Measurements from ENCODE around the gene SATB1.
"Not testable (repeated sequence)": the region's sequence is repeated elsewhere in the genome, so short reads cannot be mapped to it uniquely, and the experiment has no call there.

The SATB1 gene

GRCh38 chr3:18355832-18356231 lies 69.3 kb downstream of the SATB1 start:
- DNase-seq (ENCODE audit: low read depth in 1 of 2, low spot score in 1 of 2): no peak

- no peak for DNase-seq (ENCODE audit: low read depth in 1 of 2, low spot score in 1 of 2)
These were observed 70.4 kb downstream of the SATB1 start for GRCh38 chr3:18354701-18355100.

GRCh38 chr3:18351823-18352744 lies 73.1 kb downstream of the SATB1 start:
- DNase-seq (ENCODE audit: low read depth in 1 of 2, low spot score in 1 of 2): no peak

- no peak for DNase-seq (ENCODE audit: low read depth in 1 of 2, low spot score in 1 of 2)
These were observed 74.0 kb downstream of the SATB1 start for GRCh38 chr3:18351069-18351628.

- no peak for DNase-seq (ENCODE audit: low read depth in 1 of 2, low spot score in 1 of 2)
These were observed 75.8 kb downstream of the SATB1 start for GRCh38 chr3:18349197-18349798.

GRCh38 chr3:18346097-18346496 lies 79.0 kb downstream of the SATB1 start:
- DNase-seq (ENCODE audit: low read depth in 1 of 2, low spot score in 1 of 2): no peak

GRCh38 chr3:18345015-18345367 lies 80.1 kb downstream of the SATB1 start:
- no peak for DNase-seq (ENCODE audit: low read depth in 1 of 2, low spot score in 1 of 2)

- no peak for DNase-seq (ENCODE audit: low read depth in 1 of 2, low spot score in 1 of 2)
These were observed 80.7 kb downstream of the SATB1 start for GRCh38 chr3:18344306-18345014.

- no peak for DNase-seq (ENCODE audit: low read depth in 1 of 2, low spot score in 1 of 2)
These were observed 81.3 kb downstream of the SATB1 start for GRCh38 chr3:18343809-18344208.

- no peak for DNase-seq (ENCODE audit: low read depth in 1 of 2, low spot score in 1 of 2)
These were observed 86.2 kb downstream of the SATB1 start for GRCh38 chr3:18338827-18339514.

GRCh38 chr3:18337231-18337630 lies 87.9 kb downstream of the SATB1 start:
- DNase-seq (ENCODE audit: low read depth in 1 of 2, low spot score in 1 of 2): no peak

- DNase-seq (ENCODE audit: low read depth in 1 of 2, low spot score in 1 of 2): no peak
These were observed 90.1 kb downstream of the SATB1 start for GRCh38 chr3:18334837-18335601.

GRCh38 chr3:18330772-18331441 lies 94.2 kb downstream of the SATB1 start:
- DNase-seq (ENCODE audit: low read depth in 1 of 2, low spot score in 1 of 2): not testable (repeated sequence)

- DNase-seq (ENCODE audit: low read depth in 1 of 2, low spot score in 1 of 2): no peak
These were observed 117.0 kb downstream of the SATB1 start for GRCh38 chr3:18308096-18308650.

GRCh38 chr3:18307529-18307928 lies 117.6 kb downstream of the SATB1 start:
- no peak for DNase-seq (ENCODE audit: low read depth in 1 of 2, low spot score in 1 of 2)

GRCh38 chr3:18302517-18302916 lies 122.6 kb downstream of the SATB1 start:
- no peak for DNase-seq (ENCODE audit: low read depth in 1 of 2, low spot score in 1 of 2)

GRCh38 chr3:18301781-18302180 lies 123.4 kb downstream of the SATB1 start:
- no peak for DNase-seq (ENCODE audit: low read depth in 1 of 2, low spot score in 1 of 2)

GRCh38 chr3:18300916-18301315 lies 124.2 kb downstream of the SATB1 start:
- DNase-seq (ENCODE audit: low read depth in 1 of 2, low spot score in 1 of 2): no peak

GRCh38 chr3:18297126-18297525 lies 128.0 kb downstream of the SATB1 start:
- no peak for DNase-seq (ENCODE audit: low read depth in 1 of 2, low spot score in 1 of 2)
